ENCODE measurements around the gene CHRNA1. TPM values are rescaled to one million over a fixed set of nuclear protein-coding genes. Genes with fewer than 3 reads are reported as not detected.
A peak's percentile ranks its signal among the peaks of the same experiment; 100 is the strongest.

Gene CHRNA1
- total and polyA plus RNA-seq, 9 of the 15 experiments (the other 6 are each of a cell fraction or from before 2014, with no cell fraction given): not detected

GRCh38 chr2:174722942-174723592, 41.2 kb downstream of the CHRNA1 start (continued):
- TF ChIP-seq, protein P1, sequence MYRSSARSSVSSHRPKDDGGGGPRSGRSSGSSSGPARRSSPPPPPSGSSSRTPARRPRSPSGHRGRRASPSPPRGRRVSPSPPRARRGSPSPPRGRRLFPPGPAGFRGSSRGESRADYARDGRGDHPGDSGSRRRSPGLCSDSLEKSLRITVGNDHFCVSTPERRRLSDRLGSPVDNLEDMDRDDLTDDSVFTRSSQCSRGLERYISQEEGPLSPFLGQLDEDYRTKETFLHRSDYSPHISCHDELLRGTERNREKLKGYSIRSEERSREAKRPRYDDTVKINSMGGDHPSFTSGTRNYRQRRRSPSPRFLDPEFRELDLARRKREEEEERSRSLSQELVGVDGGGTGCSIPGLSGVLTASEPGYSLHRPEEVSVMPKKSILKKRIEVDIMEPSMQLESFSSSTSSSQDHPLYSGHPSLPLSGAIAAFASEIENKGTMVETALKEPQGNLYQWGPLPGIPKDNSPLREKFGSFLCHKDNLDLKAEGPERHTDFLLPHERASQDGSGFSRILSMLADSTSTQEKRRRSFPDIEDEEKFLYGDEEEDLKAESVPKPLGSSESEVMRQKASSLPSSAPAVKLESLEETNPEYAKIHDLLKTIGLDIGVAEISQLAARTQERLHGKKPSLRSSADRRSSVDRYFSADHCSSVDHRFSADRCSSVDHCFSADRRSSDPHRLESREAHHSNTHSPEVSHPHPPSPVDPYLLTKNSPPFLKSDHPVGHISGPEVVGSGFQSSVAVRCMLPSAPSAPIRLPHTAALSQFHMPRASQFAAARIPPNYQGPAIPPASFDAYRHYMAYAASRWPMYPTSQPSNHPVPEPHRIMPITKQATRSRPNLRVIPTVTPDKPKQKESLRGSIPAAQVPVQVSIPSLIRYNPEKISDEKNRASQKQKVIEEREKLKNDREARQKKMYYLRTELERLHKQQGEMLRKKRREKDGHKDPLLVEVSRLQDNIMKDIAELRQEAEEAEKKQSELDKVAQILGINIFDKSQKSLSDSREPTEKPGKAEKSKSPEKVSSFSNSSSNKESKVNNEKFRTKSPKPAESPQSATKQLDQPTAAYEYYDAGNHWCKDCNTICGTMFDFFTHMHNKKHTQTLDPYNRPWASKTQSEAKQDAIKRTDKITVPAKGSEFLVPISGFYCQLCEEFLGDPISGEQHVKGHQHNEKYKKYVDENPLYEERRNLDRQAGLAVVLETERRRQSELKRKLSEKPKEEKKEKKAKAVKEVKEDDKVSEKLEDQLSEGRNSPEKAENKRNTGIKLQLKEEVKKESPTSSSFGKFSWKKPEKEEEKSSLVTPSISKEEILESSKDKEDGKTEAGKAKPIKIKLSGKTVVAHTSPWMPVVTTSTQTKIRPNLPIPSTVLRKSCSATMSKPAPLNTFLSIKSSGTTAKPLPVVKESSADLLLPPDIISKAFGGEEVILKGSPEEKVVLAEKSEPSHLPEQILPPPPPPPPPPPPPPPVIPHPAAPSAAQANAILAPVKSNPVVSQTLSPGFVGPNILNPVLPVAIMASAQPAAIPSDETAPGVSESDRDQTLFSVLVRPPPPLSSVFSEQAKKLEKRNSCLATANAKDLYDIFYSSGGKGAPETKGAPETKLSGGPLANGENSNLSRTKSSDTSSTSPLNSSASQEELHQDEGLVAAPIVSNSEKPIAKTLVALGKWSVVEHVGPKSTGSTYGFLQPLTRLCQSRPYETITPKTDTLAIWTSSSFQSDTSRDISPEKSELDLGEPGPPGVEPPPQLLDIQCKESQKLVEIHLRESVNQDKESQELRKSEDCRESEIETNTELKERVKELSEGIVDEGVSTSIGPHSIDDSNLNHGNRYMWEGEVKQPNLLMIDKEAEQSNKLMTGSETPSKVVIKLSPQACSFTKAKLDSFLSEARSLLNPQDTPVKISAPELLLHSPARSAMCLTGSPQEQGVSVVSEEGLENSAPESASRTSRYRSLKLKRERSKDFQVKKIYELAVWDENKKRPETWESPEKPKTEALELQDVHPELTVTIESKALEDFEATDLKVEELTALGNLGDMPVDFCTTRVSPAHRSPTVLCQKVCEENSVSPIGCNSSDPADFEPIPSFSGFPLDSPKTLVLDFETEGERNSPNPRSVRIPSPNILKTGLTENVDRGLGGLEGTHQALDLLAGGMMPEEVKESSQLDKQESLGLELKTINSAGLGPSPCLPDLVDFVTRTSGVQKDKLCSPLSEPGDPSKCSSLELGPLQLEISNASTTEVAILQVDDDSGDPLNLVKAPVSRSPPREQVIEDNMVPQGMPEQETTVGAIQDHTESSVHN (IDR thresholded peaks at IDR 0.05; ENCODE audit: borderline replicate concordance in 1 of 2, low read depth in 1 of 2): no peak
- TF ChIP-seq TRIM28 (IDR thresholded peaks at IDR 0.05): no peak
- no peak for TF ChIP-seq RB1 (IDR thresholded peaks at IDR 0.05; ENCODE audit: low read depth)
- no peak for TF ChIP-seq ARID3B (CRISPR knock-in tag; IDR thresholded peaks at IDR 0.05; ENCODE audit: borderline replicate concordance)
- TF ChIP-seq HLTF (IDR thresholded peaks at IDR 0.05): no peak
- TF ChIP-seq POLR2B (IDR thresholded peaks at IDR 0.05; ENCODE audit: low read depth, partially characterized antibody): no peak
- no peak for TF ChIP-seq CBX8 (IDR thresholded peaks at IDR 0.05; ENCODE audit: borderline replicate concordance, extremely low read depth, low read depth, low read length, poor library complexity, severe bottlenecking)
- TF ChIP-seq, protein P2, sequence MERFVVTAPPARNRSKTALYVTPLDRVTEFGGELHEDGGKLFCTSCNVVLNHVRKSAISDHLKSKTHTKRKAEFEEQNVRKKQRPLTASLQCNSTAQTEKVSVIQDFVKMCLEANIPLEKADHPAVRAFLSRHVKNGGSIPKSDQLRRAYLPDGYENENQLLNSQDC (CRISPR knock-in tag; IDR thresholded peaks at IDR 0.05): no peak
- no peak for TF ChIP-seq L3MBTL2 (IDR thresholded peaks at IDR 0.05)
- TF ChIP-seq, protein P3, sequence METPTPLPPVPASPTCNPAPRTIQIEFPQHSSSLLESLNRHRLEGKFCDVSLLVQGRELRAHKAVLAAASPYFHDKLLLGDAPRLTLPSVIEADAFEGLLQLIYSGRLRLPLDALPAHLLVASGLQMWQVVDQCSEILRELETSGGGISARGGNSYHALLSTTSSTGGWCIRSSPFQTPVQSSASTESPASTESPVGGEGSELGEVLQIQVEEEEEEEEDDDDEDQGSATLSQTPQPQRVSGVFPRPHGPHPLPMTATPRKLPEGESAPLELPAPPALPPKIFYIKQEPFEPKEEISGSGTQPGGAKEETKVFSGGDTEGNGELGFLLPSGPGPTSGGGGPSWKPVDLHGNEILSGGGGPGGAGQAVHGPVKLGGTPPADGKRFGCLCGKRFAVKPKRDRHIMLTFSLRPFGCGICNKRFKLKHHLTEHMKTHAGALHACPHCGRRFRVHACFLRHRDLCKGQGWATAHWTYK (CRISPR knock-in tag; IDR thresholded peaks at IDR 0.05): 0 out of 2 replicates have a peak, but pooled peaks have one; percentile 64
- no peak for TF ChIP-seq TCFL5 (CRISPR knock-in tag; conservative IDR thresholded peaks at IDR 0.05)
- TF ChIP-seq CREB1 (IDR thresholded peaks at IDR 0.05): no peak
- no peak for TF ChIP-seq CREB1 (CRISPR knock-in tag; IDR thresholded peaks at IDR 0.05)
- TF ChIP-seq CHD2 (IDR thresholded peaks at IDR 0.05; ENCODE audit: low read depth, low read length): no peak
- no peak for TF ChIP-seq ZSCAN29 (IDR thresholded peaks at IDR 0.05)
- no peak for TF ChIP-seq ZNF224 (CRISPR knock-in tag; IDR thresholded peaks at IDR 0.05)

All from K562 (cell line).